ENCODE measurements around the gene AP5Z1.
"Not testable (repeated sequence)": the region's sequence is repeated elsewhere in the genome, so short reads cannot be mapped to it uniquely, and the experiment has no call there.

The AP5Z1 gene

GRCh38 chr7:4802577-4802976, 27.2 kb downstream of the AP5Z1 start:
- not testable (repeated sequence) for DNase-seq (ENCODE audit: low read depth, low spot score)

- peak; percentile 74 for DNase-seq (ENCODE audit: low read depth, low spot score)
These were observed 28.2 kb downstream of the AP5Z1 start for GRCh38 chr7:4803397-4804241.

- no peak for DNase-seq (ENCODE audit: low read depth, low spot score)
These were observed 29.9 kb downstream of the AP5Z1 start for GRCh38 chr7:4805110-4805983.

GRCh38 chr7:4805984-4806300, 30.5 kb downstream of the AP5Z1 start:
- DNase-seq (ENCODE audit: low read depth, low spot score) = peak; percentile 73

- no peak for DNase-seq (ENCODE audit: low read depth, low spot score)
These were observed 31.7 kb downstream of the AP5Z1 start for GRCh38 chr7:4806983-4807597.

GRCh38 chr7:4807598-4808016, 32.2 kb downstream of the AP5Z1 start:
- no peak for DNase-seq (ENCODE audit: low read depth, low spot score)

GRCh38 chr7:4808026-4808425, 32.6 kb downstream of the AP5Z1 start:
- no peak for DNase-seq (ENCODE audit: low read depth, low spot score)

- DNase-seq (ENCODE audit: low read depth, low spot score) = no peak
These were observed 33.1 kb downstream of the AP5Z1 start for GRCh38 chr7:4808565-4808964.

GRCh38 chr7:4809091-4809591, 33.7 kb downstream of the AP5Z1 start:
- no peak for DNase-seq (ENCODE audit: low read depth, low spot score)

GRCh38 chr7:4809666-4810065, 34.2 kb downstream of the AP5Z1 start:
- DNase-seq (ENCODE audit: low read depth, low spot score) = no peak

- DNase-seq (ENCODE audit: low read depth, low spot score) = no peak
These were observed 39.0 kb downstream of the AP5Z1 start for GRCh38 chr7:4814433-4814832.

- no peak for DNase-seq (ENCODE audit: low read depth, low spot score)
These were observed 39.7 kb downstream of the AP5Z1 start for GRCh38 chr7:4815121-4815520.

GRCh38 chr7:4815609-4816418, 40.4 kb downstream of the AP5Z1 start:
- DNase-seq (ENCODE audit: low read depth, low spot score) = no peak

GRCh38 chr7:4816419-4817080, 41.1 kb downstream of the AP5Z1 start:
- no peak for DNase-seq (ENCODE audit: low read depth, low spot score)

GRCh38 chr7:4817178-4817901, 41.9 kb downstream of the AP5Z1 start:
- no peak for DNase-seq (ENCODE audit: low read depth, low spot score)

- DNase-seq (ENCODE audit: low read depth, low spot score) = no peak
These were observed 42.8 kb downstream of the AP5Z1 start for GRCh38 chr7:4818000-4818794.

GRCh38 chr7:4819560-4820404, 44.4 kb downstream of the AP5Z1 start:
- DNase-seq (ENCODE audit: low read depth, low spot score) = peak; percentile 49

GRCh38 chr7:4820405-4820966, 45.1 kb downstream of the AP5Z1 start:
- no peak for DNase-seq (ENCODE audit: low read depth, low spot score)
